Thyroid gland (tissue), 4 donors: ENCODE data around the gene MYO15A.

Experiments used
- CTCF ChIP-seq, 6 experiments: fragments of 200-600 bp in 3 of 6; fragments of 450-650 bp in 3 of 6; sonication (generic) in 3 of 6; IDR thresholded peaks; one replicate each; pipeline ENCODE4 v1.5.1; 2016 to 2019; ENCODE audit warnings: antibody characterized with exemption in 6 of 6, mild to moderate bottlenecking in 2 of 6, inconsistent platforms in 1 of 6, moderate library complexity in 1 of 6
- POLR2A ChIP-seq, 2 donors: fragments of 450-650 bp; IDR thresholded peaks; one replicate each; pipeline ENCODE4 v1.6.1; 2017; ENCODE audit warnings: antibody characterized with exemption in 2 of 2, mild to moderate bottlenecking in 2 of 2, moderate library complexity in 1 of 2

- TF ChIP-seq POLR2A (IDR thresholded peaks at IDR 0.05) (no peak), CTCF (IDR thresholded peaks at IDR 0.05) (no peak)
Measured at GRCh38 chr17:18119166-18119745, 10.7 kb downstream of the MYO15A start.
